NCI-H1048 (cell line): ENCODE measurements around the gene CCDC106.

Experiments
- DNase-seq: peaks from one replicate; lab custom pipeline; 2025; lab: John Stamatoyannopoulos, UW

CCDC106 gene

DNA sequence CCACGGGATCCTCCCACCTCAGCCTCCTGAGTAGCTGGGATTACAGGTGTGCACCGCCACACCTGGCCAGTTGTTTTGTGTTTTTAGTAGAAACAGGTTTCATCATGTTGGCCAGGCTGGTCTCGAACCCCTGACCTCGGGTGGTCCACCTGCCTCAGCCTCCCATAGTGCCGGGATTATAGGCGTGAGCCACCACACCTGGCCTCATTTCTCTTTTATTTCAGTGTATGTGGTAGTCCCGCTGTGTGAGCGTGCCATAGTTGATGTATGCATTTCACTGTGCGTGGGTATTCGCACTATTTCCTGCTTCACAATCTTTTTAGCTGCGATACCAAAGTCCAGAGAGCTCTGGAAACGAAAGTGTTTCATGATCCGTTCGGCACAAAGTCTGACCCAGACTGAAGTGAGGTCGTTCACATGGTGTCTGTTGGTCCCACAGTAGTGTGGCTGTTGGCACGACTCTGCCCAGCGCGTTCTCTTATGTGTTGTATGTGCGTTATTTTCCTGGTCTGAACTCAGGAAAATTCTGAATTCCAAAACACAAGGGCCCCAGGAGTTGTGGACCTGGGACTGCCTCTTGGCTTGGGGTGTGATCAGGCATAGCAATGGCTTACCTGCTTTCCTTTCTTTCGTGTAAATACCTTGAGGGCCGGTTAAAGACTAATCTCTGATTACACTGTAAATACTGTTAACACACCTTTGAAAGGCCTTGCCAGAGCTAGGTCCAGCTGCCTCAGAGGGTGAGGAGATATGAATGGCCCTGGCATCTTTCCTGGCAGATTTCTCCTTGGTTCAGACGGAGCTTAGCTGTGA, 35.6 kb downstream of the CCDC106 start:
- no peak for DNase-seq

DNA sequence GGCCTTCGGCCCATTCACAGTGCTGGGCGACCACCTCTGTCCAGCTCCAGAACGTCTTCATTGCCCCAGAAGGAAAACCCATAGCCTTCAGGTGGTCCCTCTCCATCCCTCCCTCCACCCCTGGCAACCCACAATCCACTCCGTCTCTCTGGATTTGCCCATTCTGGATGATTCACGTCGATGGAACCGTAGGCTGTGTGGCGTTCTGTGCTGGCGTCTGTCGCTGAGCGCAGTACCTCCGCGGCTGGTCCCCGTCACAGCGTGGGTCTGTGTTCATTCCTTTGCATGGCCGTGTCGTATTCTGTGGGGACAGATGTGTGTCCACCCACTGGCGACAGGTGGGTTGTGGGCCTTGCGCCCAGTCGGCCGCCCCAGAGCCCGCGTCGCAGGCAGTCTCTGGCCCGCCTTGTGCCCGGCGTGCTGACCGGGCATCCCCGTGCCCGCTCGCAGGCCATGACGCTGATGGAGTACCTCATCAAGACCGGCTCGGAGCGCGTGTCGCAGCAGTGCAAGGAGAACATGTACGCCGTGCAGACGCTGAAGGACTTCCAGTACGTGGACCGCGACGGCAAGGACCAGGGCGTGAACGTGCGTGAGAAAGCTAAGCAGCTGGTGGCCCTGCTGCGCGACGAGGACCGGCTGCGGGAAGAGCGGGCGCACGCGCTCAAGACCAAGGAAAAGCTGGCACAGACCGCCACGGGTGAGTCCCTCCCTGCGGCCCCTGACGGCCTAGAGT, 37.1 kb downstream of the CCDC106 start:
- no peak for DNase-seq

DNA sequence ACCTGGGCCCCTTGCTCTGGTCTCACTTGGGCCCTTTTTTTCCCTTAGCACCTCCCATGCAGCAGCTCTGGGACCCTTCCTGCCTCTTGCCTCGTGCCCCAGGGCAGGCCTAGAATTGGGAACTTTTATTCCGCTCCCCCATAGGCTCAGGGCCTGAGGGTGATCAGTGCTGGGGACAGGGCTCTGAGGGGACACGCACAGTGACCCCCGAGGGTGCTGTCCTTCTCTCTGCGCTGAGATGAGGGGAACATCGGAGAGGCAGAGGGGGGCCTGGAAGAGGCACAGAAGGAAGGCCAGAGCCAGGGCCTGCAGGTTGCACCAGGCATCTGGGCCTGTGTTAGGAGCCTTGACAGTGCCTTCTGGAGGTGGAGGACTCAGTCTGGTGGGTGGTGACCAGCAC, 37.8 kb downstream of the CCDC106 start:
- DNase-seq: no peak

DNA sequence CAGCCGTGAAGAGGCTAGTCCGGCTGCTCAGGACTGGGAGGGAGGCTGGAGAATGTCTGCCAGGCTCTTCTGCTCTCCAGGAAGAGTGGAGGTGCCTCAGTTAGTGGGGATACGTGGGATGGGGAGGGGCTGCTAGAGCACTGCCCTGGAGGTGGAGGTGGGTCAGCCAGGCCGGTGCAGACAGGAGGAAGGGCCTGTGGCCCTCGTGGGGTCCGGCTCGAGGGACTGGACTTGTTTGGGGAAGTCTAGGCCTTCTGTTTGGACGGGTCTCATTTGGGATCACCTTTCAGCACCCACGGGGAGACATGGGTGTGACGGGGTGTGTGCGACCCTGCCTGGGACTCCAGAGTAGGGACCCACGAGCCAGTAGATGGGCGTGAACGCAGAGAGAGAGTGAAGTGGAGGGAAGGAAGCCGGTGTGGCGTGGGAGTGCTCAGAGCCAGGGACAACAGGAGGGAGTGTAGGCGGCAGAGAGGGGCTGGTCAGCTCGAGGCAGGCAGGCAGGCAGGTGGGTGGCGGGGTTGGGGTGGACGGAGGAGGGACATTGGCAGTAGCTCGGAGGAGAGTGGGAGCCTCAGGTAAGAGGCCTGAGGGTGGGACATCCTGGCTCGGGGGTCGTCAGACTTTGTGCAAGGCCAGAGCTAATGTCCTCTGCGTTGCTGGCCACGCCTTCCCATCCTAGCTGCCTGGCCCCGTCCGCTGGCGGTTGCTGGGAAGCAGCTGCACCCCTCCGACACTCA, 38.5 kb downstream of the CCDC106 start:
- no peak for DNase-seq

DNA sequence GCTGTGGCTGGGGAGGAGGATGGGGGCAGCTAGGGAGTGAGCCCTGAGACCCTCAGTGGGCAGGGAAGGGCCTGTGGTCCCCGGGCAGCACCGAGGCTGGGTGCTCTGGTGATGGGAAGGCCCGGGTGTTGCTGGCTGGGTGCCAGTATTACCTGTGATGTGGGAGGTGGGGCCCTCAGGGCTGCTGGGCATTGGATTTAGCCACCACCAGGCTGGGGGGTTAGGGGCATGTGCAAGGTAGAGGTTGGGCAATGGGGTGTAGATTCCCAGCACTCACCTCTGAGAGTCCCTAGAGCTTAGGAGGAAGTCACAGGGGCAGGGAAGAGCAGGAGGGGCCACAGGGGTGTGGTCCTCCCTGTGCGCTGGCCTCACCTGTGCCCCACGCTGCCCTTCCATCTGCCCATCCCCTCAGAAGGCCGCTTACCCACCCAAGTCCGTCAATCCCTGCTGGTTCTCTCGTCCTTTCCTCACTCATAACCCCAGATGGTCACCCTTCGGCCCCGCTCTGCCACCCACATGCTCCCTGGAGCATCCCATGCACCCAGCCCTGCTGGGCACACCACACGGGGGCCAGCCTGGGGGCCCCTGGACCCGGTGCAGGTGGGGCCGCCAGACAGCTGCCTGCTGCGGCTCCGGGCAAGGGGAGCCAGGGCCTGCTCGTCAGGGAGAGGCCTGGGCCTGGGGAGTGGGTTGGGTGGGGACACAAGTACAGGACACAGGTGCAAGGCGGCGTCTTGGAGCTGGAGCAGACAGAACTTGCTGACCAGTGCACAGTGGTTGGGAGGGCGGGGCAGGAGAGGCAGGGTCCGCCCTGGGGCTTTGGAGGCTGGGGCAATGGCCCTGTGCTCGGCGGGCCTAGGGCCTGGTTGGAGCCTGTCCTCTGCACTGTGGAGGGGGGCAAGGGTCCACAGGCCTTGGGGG, 39.5 kb downstream of the CCDC106 start:
- no peak for DNase-seq

DNA sequence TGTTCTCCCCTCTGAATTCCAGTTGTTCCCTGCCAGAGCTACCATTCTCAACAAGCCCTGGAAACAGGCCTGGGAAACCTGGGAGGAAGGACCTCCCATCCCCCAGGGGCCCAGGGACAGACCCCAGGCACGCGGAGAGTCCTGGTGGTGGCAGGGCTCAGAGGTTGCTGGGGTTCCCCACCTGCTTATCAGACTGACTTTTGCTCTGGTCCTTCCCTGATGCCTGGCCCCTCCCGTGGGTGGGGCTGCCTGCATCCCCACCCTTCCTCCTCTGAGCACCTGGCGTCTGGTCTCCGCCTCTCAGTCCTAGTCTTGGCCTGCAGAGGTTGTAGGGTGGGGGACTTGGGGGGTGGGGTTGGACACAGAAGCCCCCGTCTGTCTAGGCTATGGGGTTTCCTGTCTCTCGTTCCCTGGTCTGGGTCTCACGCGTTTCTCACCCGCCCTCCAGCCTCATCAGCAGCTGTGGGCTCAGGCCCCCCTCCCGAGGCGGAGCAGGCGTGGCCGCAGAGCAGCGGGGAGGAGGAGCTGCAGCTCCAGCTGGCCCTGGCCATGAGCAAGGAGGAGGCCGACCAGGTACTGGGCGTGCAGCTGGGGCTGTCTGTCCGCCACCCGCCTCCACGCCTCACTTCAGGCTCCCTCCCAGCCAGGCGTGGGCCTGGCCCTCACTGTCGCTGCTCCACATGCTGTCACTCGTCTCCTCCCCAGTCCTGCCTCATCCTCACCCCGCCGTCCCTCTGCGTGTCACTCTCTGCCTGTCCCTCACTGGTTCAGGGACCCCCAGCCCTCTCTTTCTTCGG, 40.6 kb downstream of the CCDC106 start:
- no peak for DNase-seq

DNA sequence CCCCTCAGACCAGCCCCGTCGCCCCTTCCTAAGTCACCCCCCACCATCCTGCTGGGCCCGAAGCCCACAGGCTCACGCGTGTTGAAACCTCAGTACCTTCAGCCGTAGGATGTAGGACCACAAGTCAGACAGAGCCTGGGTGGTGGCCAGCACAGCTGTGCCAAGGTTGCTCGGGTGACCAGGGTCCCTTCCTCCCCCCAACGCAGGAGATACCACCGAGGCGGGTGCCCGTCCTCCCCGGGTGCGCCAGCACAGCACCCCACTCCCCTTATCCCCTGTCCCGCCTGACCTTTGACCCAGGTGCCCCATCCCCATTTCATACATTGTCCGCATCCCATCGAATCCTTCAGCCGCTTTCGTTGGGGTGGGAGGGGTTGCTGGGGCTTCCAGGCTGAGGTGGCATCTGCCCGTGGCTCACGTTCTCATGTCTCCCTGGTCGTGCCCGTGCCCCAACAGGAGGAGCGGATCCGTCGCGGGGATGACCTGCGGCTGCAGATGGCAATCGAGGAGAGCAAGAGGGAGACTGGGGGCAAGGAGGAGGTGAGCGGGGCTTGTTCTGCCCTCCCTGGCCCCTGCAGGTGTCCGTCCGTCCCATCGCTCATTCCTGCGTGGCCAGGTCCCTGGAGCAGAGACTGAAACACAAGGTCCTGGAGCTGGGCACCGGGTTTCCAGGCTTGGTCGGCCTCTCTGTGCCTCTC, 41.5 kb downstream of the CCDC106 start:
- no peak for DNase-seq

DNA sequence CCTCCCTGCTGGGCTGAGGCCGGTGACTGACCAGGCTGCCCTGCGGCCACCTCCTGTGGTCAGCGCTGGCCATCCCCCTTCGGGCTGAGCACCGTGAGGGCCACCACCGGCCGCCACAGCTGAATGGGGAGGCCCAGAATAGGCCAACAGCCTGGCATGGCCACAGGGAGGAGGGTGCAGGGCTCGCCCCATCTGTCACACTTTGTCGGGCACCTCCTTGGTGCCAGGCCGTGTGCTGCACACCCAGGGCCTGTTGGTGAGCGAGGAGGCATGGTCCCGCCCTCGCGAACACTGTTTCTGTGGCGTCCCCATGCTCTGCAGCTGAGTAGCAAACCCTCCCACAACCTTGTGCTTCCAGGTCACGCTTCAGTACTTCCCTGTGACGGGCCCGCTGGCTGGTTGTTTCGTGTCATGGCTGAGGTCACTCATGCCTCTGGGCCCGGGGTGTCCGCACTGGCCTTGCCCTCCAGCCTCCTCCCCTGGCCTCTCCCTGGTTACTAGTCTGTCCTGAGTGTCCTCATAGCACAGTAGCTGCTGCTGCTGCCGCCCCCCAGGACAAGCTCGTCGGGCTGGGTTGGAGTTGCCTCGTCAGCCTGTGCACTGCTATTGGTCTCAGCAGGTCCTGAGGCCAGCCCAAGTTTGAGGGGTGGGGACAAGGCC, 42.2 kb downstream of the CCDC106 start:
- DNase-seq: no peak

DNA sequence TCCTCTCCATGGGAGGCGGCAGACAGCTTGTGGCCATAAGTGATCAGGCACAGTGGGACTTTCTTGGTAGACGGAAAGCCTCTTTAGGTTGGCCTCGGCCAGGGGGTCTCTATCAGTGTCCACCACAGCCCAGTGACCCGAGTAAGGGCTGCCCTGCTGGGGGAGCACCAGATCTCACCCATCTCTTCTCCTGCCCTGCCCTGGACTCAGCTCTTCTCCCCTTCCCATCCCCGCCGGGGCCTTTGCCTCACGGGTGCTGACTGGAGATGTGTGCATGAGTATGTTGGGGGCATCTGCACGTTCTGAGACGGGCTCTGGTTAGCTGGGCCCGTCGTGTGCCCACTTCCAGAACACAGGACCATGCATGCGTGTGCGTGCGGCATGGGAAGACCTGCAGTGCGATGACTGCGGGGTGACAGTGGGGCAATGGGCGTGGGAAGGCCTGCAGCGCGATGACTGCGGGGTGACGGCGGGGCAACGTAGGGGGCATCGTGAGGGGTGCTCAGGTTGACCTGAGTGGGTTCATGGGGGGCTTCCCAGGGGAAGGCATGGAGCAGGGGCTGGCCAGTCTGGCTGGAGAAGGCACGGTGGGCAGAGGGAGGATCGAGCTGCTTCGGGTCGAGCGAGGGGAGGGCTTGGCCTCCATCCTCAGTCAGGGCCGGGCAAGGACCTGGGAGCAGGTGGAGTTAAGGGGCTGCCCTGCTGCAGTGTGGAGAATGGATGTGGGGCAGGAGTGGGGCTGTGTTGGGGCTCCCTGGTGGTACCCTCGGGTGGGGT, 42.9 kb downstream of the CCDC106 start:
- DNase-seq: no peak

DNA sequence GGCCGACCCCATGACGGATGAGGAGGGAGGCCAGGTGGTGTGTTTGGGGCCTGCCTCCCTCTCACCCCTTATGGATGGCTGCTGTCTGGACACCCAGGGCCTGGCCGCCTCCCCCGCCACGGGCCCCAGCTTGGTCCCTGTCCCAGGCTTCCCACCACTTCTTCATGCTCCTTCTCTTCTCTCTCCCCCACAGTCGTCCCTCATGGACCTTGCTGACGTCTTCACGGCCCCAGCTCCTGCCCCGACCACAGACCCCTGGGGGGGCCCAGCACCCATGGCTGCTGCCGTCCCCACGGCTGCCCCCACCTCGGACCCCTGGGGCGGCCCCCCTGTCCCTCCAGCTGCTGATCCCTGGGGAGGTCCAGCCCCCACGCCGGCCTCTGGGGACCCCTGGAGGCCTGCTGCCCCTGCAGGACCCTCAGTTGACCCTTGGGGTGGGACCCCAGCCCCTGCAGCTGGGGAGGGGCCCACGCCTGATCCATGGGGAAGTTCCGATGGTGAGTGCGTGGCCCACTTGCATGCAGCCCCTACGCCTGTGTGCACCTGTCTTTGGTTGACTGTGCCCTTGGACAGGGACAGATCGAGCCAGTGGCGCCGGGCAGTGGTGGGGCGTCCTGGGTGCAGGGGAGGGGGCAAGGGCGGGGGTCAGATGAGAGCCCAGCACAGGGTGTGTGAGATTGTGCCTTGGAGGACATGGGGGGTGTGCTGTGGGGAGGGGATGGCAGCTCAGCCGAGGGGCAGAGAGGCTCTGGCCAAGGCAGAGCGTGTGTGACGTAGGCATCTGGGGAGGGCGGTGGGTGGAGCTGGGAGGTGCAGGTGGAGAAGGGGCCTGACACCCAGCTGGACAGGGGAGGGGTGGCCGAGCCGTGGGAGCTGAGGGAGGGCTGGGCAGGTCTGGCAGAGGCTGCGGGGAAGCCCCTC, 43.8 kb downstream of the CCDC106 start:
- no peak for DNase-seq

DNA sequence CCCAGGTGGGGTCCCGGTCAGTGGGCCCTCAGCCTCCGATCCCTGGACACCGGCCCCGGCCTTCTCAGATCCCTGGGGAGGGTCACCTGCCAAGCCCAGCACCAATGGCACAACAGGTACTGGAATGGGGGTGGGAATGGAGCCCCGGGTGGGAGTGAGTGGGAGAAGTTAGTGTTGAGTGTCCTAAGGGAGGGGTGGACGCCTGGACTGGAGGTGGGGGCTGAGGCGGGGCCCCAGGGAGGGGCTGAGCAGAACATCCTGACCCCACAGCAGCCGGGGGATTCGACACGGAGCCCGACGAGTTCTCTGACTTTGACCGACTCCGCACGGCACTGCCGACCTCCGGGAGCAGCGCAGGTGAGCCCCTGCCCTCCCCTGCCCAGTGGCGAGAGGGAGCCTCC, 44.7 kb downstream of the CCDC106 start:
- no peak for DNase-seq

DNA sequence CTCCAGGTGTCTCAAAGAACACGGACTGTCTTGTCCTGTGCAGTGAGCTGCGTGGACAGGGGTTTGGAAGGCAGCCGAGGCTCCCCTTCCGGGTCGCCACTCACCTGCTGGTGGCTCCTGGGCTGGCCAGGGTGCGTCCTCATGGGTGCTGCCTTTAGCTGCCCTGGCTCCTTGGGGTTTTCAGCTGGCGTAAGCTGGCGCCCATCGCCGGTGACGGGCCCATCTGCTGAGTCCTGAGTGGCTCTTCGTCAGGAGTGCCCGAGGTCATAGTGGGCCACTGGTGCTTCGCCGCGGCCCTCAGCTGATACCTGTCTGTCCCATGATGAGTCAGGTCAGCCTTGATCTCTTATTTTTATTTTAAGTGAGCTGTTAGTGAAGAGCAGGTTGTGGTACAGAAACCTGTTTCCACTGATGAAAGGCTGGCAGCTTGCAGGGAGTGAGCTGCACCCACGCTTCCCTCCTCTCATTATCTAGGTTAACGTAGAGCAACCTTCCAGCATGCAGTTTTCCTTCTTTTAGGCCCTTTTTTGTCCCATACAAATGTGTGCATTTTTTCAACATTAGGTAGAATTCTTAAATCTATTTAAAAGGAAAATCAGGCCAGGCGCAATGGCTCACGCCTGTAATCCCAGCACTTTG, 45.4 kb downstream of the CCDC106 start:
- DNase-seq: no peak

DNA sequence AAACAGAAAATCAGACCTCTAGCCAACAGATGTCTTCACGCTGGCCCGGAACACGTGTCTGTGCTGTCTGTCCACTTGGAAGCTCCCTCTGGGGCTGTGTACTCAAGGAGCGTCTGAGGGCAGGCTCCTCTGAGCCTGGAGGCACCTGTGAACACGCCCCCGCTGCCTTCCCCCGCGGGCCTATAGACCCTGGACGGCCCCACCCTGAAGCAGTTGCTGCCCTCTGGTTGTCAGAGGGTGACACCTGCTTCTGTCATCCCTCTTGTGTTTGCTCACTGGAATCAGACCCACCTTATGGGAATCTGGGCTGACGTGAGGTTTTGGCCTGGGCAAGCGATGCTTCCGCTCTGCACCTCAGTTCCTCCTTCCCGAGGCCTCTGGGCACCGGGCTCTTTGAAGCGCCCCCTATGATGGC, 46.2 kb downstream of the CCDC106 start:
- no peak for DNase-seq

DNA sequence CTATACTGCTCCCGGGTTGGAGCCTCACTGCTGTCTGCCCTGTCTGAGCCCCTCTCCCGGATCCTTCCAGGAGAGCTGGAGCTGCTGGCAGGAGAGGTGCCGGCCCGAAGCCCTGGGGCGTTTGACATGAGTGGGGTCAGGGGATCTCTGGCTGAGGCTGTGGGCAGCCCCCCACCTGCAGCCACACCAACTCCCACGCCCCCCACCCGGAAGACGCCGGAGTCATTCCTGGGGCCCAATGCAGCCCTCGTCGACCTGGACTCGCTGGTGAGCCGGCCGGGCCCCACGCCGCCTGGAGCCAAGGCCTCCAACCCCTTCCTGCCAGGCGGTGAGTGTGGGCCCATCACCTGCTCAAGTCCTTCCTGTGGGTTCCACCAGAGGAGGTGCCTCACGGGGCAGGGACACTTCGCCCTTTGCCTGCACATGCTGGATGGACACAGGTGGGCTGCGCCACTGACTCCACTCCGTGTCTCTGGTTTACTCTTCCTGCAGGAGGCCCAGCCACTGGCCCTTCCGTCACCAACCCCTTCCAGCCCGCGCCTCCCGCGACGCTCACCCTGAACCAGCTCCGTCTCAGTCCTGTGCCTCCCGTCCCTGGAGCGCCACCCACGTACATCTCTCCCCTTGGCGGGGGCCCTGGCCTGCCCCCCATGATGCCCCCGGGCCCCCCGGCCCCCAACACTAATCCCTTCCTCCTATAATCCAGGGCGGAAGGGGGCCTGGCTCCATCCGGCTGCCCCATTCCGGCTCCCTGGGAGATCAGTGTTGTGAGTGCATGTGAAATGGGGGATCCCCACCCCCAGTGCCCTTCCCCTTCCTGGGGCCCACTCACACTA, 46.9 kb downstream of the CCDC106 start:
- no peak for DNase-seq

DNA sequence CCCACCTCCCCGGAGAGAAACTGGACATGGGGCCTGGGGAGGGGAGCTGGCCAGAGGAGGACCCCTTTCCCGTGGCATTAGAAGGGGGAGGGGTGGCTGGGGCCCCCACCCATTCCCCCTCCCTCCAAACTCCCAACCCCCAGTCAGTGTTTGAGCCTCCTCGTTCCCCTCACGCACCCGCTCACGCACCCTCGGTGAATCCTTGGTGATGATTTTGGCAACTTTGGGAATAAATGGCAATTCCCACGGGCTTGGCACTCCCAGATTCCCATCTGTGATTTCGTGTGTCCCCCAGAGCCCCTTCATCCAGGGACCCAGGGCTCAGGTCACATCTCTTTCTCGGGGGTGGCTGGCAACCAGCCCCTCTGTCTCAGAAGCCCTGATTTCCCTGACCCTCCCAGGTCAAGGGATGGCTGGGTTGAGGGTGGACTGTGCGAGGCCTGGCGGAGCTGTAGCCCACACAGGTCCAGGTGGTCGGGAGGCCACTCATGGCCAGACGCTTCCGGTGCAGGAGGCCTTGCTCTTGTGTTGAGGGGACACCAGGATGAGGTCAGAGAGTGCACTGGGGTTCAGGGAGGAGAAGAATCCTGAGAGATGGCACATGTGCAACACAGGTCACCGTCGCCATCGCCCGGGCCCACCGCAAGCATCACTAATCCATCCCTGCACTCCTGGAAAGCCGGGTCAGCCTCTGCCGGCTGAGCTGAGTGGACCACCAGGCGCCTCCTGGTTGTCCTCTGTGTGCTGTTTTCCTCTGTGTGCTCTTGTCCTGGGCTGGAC, 47.7 kb downstream of the CCDC106 start:
- DNase-seq: no peak
